DOHH2 (cell line): ENCODE data around the gene ERFE.
"Not testable (repeated sequence)": the region's sequence is repeated elsewhere in the genome, so short reads cannot be mapped to it uniquely, and the experiment has no call there.

Source experiments
- H3F3A ChIP-seq: fragments of 200-600 bp; sonication (generic), shearing (Covaris generic); 2 replicates; pipeline ENCODE4 v1.6.0; 2016; ENCODE audit warnings: antibody characterized with exemption, mild to moderate bottlenecking; ENCODE audit not compliant: control insufficient read depth, insufficient read depth
- H3K27ac ChIP-seq: fragments of 200-600 bp; sonication (generic); 2 replicates; pipeline ENCODE4 v1.5.1; 2014; ENCODE audit warnings: low read depth, mild to moderate bottlenecking, low read length, moderate library complexity
- H3K27me3 ChIP-seq: fragments of 200-600 bp; sonication (generic); 2 replicates; pipeline ENCODE4 v1.6.1; 2014; ENCODE audit warnings: mild to moderate bottlenecking, low read length, mixed read lengths; ENCODE audit not compliant: control insufficient read depth
- H3K36me3 ChIP-seq: fragments of 200-600 bp; sonication (generic); 2 replicates; pipeline ENCODE4 v1.6.1; 2014; ENCODE audit warnings: mild to moderate bottlenecking, low read length, moderate library complexity, mixed read lengths; ENCODE audit not compliant: control insufficient read depth
- H3K4me1 ChIP-seq: fragments of 200-600 bp; sonication (generic); 2 replicates; pipeline ENCODE4 v1.6.1; 2014; ENCODE audit warnings: mild to moderate bottlenecking, low read length, mixed read lengths; ENCODE audit not compliant: control insufficient read depth
- H3K4me2 ChIP-seq: fragments of 200-600 bp; sonication (generic); 2 replicates; pipeline ENCODE4 v1.6.0; 2014; ENCODE audit warnings: mild to moderate bottlenecking, low read length, moderate library complexity
- H3K4me3 ChIP-seq: fragments of 200-600 bp; sonication (generic); 2 replicates; pipeline ENCODE4 v1.5.1; 2014; ENCODE audit warnings: mild to moderate bottlenecking, low read length, mixed read lengths
- H3K79me2 ChIP-seq: fragments of 200-600 bp; sonication (generic); 2 replicates; pipeline ENCODE4 v1.6.1; 2014; ENCODE audit warnings: mild to moderate bottlenecking, low read length, mixed read lengths; ENCODE audit not compliant: control insufficient read depth
- H3K9me2 ChIP-seq: fragments of 200-600 bp; sonication (generic); replicated peaks from 2 replicates; pipeline ENCODE4 v1.6.1; 2014; ENCODE audit warnings: mild to moderate bottlenecking, low read length, mixed read lengths; ENCODE audit not compliant: control insufficient read depth
- H3K9me3 ChIP-seq: fragments of 200-600 bp; sonication (generic); 2 replicates; pipeline ENCODE4 v1.6.1; 2014; ENCODE audit warnings: antibody characterized with exemption, low read length, mixed read lengths; ENCODE audit not compliant: control insufficient read depth, insufficient read depth
- H4K20me1 ChIP-seq: fragments of 200-600 bp; sonication (generic); 2 replicates; pipeline ENCODE4 v1.6.0; 2014; ENCODE audit warnings: low read depth, mild to moderate bottlenecking, antibody characterized with exemption, low read length, moderate library complexity; ENCODE audit not compliant: control insufficient read depth, insufficient read depth
- CTCF ChIP-seq: fragments of 200-600 bp; sonication (generic); IDR thresholded peaks from one replicate; pipeline ENCODE4 v1.5.1; 2014; ENCODE audit warnings: antibody characterized with exemption, mild to moderate bottlenecking, low read depth, low read length; ENCODE audit not compliant: poor library complexity, severe bottlenecking
- EZH2phosphoT487 ChIP-seq: fragments of 200-600 bp; sonication (generic); IDR thresholded peaks from 2 replicates; pipeline ENCODE4 v1.6.1; 2017; ENCODE audit warnings: borderline replicate concordance, mild to moderate bottlenecking, antibody characterized with exemption, low read length, moderate library complexity, mixed read lengths

ERFE gene

GRCh38 chr2:238114851-238115660 is 43.7 kb upstream of the ERFE start:
- TF ChIP-seq CTCF = no peak
- TF ChIP-seq EZH2phosphoT487 = no peak
- H3K4me2 ChIP-seq = no peak overlapping the region
- H4K20me1 ChIP-seq = no peaks in the 10 kb centered on the region
- H3K4me3 ChIP-seq = no peak overlapping the region
- peaks cover 4% of the 10 kb centered on the region; the same call in 1 of the 2 replicates for H3K4me1 ChIP-seq
- 0 out of 2 replicates have a peak, but pooled peaks cover 5% of the 10 kb centered on the region for H3K9me3 ChIP-seq
- no peaks in the 10 kb centered on the region for H3K79me2 ChIP-seq
- peaks cover 20% of the 10 kb centered on the region for H3K27me3 ChIP-seq
- no peaks in the 10 kb centered on the region for H3K36me3 ChIP-seq
- H3F3A ChIP-seq = 0 out of 2 replicates have a peak, but pooled peaks cover 3% of the 10 kb centered on the region
- no peak overlapping the region for H3K27ac ChIP-seq
- H3K9me2 ChIP-seq = no peaks in the 10 kb centered on the region

- H3K4me3 ChIP-seq, H3K4me1 ChIP-seq, H3F3A ChIP-seq, H3K4me2 ChIP-seq, H3K27ac ChIP-seq, H3K36me3 ChIP-seq, H4K20me1 ChIP-seq, H3K9me3 ChIP-seq, H3K9me2 ChIP-seq, H3K79me2 ChIP-seq: not testable (repeated sequence)
- peaks cover 22% of the 10 kb centered on the region for H3K27me3 ChIP-seq
Measured at GRCh38 chr2:238115709-238116108, 43.1 kb upstream of the ERFE start.

GRCh38 chr2:238116298-238117198 is 42.2 kb upstream of the ERFE start:
- Histone ChIP-seq H3F3A (0 out of 2 replicates have a peak, but pooled peaks cover 3% of the 10 kb centered on the region), H3K79me2 (no peaks in the 10 kb centered on the region), H3K4me2 (no peak overlapping the region), H3K9me3 (0 out of 2 replicates have a peak, but pooled peaks cover 5% of the 10 kb centered on the region), H3K4me3 (no peak overlapping the region), H3K4me1 (peaks cover 4% of the 10 kb centered on the region; the same call in 1 of the 2 replicates), H3K27ac (no peak overlapping the region), H3K9me2 (no peaks in the 10 kb centered on the region), H4K20me1 (no peaks in the 10 kb centered on the region), H3K27me3 (peaks cover 22% of the 10 kb centered on the region), H3K36me3 (no peaks in the 10 kb centered on the region)
- TF ChIP-seq EZH2phosphoT487 = no peak
- no peak for TF ChIP-seq CTCF
